ENCODE results near the gene TTC27.

DNA sequence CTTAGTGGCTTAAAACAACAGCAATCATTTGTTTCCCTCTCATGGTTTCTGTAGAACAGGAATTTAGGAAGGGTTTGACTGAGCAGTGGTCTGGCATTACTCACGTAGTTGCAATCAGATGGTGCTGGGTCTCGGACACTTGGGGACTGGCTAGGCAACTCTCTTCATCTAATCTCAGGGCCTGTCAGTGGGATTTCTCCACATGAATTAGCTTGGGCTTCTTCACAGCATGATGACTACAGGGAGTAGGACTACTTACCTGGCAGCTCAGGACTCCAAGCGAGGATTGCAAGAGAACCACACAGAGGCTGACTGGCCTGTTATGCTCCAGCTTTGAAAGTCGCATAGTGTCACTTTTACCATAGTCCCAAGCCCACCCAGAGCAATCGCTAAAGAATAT, 125.1 kb downstream of the TTC27 start:
- TF ChIP-seq TAF1 (IDR thresholded peaks at IDR 0.05; ENCODE audit: low read depth): no peak
- no peak for TF ChIP-seq EZH2 (IDR thresholded peaks at IDR 0.05; ENCODE audit: borderline replicate concordance, insufficient read depth, low read length, poor library complexity, severe bottlenecking)
- TF ChIP-seq, protein P1, sequence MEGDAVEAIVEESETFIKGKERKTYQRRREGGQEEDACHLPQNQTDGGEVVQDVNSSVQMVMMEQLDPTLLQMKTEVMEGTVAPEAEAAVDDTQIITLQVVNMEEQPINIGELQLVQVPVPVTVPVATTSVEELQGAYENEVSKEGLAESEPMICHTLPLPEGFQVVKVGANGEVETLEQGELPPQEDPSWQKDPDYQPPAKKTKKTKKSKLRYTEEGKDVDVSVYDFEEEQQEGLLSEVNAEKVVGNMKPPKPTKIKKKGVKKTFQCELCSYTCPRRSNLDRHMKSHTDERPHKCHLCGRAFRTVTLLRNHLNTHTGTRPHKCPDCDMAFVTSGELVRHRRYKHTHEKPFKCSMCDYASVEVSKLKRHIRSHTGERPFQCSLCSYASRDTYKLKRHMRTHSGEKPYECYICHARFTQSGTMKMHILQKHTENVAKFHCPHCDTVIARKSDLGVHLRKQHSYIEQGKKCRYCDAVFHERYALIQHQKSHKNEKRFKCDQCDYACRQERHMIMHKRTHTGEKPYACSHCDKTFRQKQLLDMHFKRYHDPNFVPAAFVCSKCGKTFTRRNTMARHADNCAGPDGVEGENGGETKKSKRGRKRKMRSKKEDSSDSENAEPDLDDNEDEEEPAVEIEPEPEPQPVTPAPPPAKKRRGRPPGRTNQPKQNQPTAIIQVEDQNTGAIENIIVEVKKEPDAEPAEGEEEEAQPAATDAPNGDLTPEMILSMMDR (IDR thresholded peaks at IDR 0.05; ENCODE audit: poor library complexity, severe bottlenecking): no peak
- TF ChIP-seq RAD21 (conservative IDR thresholded peaks at IDR 0.05): no peak
- TF ChIP-seq, protein P2, sequence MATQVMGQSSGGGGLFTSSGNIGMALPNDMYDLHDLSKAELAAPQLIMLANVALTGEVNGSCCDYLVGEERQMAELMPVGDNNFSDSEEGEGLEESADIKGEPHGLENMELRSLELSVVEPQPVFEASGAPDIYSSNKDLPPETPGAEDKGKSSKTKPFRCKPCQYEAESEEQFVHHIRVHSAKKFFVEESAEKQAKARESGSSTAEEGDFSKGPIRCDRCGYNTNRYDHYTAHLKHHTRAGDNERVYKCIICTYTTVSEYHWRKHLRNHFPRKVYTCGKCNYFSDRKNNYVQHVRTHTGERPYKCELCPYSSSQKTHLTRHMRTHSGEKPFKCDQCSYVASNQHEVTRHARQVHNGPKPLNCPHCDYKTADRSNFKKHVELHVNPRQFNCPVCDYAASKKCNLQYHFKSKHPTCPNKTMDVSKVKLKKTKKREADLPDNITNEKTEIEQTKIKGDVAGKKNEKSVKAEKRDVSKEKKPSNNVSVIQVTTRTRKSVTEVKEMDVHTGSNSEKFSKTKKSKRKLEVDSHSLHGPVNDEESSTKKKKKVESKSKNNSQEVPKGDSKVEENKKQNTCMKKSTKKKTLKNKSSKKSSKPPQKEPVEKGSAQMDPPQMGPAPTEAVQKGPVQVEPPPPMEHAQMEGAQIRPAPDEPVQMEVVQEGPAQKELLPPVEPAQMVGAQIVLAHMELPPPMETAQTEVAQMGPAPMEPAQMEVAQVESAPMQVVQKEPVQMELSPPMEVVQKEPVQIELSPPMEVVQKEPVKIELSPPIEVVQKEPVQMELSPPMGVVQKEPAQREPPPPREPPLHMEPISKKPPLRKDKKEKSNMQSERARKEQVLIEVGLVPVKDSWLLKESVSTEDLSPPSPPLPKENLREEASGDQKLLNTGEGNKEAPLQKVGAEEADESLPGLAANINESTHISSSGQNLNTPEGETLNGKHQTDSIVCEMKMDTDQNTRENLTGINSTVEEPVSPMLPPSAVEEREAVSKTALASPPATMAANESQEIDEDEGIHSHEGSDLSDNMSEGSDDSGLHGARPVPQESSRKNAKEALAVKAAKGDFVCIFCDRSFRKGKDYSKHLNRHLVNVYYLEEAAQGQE (IDR thresholded peaks at IDR 0.05; ENCODE audit: borderline replicate concordance): no peak
- no peak for TF ChIP-seq EP300 (conservative IDR thresholded peaks at IDR 0.05; ENCODE audit: poor library complexity, severe bottlenecking)

All from neural cell (in vitro differentiated cells).